ENCODE measurements around the gene RALGAPA2. TPM values are rescaled to one million over a fixed set of nuclear protein-coding genes. Genes with fewer than 3 reads are reported as not detected.

Gene RALGAPA2
- polyA plus RNA-seq, 1 donor from 2014 or later, result 21.8 TPM

DNA sequence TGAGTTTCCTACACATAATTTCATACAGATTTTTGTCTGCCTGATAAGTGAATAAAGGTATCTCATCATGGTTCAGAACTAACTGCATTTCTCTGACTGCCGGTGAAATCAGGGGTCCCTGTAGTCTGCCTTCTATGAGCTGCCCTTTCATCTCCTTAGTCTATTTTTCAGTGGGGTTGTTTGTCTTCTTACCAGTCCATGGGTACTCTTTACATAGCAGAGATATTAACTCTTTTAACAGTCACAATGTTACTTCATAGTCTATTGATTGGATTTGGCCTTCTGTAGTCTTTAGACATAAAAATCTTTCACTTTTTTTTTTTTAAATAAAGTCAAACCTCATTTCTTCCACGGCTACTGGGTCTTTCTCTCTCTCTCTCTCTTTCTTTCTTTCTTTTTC is 79.8 kb downstream of the RALGAPA2 start:
- Histone ChIP-seq H4K20me1 (ENCODE audit: insufficient read depth) (no peaks in the 10 kb centered on the region), H3K79me2 (replicated peaks; ENCODE audit: insufficient read depth, low read length) (no peaks in the 10 kb centered on the region), H3F3A (ENCODE audit: insufficient read depth, low read length, poor library complexity, severe bottlenecking) (no peaks in the 10 kb centered on the region), H3K27ac (ENCODE audit: low read length) (no peak overlapping the region), H2AFZ (ENCODE audit: low read depth, low read length) (no peak overlapping the region), H3K4me2 (ENCODE audit: low read length) (no peak overlapping the region), H3K27me3 (ENCODE audit: insufficient read depth, low read depth, low read length) (no peaks in the 10 kb centered on the region), H3K36me3 (ENCODE audit: insufficient read depth, low read length) (peaks cover 7% of the 10 kb centered on the region), H3K9me2 (ENCODE audit: insufficient read depth, low read length) (no peaks in the 10 kb centered on the region), H3K9me3 (ENCODE audit: low read length) (no peaks in the 10 kb centered on the region), H3K4me3 (ENCODE audit: low read length) (no peak overlapping the region), H3K9ac (ENCODE audit: low read length) (no peak overlapping the region)
- TF ChIP-seq RAD21 (conservative IDR thresholded peaks at IDR 0.05) (no peak), EZH2 (IDR thresholded peaks at IDR 0.05; ENCODE audit: borderline replicate concordance, insufficient read depth, low read length, poor library complexity, severe bottlenecking) (no peak), TAF1 (IDR thresholded peaks at IDR 0.05; ENCODE audit: low read depth) (no peak), EP300 (conservative IDR thresholded peaks at IDR 0.05; ENCODE audit: poor library complexity, severe bottlenecking) (no peak), POLR2AphosphoS5 (IDR thresholded peaks at IDR 0.05) (no peak), SMC3 (conservative IDR thresholded peaks at IDR 0.05; ENCODE audit: poor library complexity) (no peak), MXI1 (conservative IDR thresholded peaks at IDR 0.05; ENCODE audit: poor library complexity, severe bottlenecking) (no peak)
- TF ChIP-seq, protein P1, sequence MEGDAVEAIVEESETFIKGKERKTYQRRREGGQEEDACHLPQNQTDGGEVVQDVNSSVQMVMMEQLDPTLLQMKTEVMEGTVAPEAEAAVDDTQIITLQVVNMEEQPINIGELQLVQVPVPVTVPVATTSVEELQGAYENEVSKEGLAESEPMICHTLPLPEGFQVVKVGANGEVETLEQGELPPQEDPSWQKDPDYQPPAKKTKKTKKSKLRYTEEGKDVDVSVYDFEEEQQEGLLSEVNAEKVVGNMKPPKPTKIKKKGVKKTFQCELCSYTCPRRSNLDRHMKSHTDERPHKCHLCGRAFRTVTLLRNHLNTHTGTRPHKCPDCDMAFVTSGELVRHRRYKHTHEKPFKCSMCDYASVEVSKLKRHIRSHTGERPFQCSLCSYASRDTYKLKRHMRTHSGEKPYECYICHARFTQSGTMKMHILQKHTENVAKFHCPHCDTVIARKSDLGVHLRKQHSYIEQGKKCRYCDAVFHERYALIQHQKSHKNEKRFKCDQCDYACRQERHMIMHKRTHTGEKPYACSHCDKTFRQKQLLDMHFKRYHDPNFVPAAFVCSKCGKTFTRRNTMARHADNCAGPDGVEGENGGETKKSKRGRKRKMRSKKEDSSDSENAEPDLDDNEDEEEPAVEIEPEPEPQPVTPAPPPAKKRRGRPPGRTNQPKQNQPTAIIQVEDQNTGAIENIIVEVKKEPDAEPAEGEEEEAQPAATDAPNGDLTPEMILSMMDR (IDR thresholded peaks at IDR 0.05; ENCODE audit: poor library complexity, severe bottlenecking), result no peak
- TF ChIP-seq, protein P2, sequence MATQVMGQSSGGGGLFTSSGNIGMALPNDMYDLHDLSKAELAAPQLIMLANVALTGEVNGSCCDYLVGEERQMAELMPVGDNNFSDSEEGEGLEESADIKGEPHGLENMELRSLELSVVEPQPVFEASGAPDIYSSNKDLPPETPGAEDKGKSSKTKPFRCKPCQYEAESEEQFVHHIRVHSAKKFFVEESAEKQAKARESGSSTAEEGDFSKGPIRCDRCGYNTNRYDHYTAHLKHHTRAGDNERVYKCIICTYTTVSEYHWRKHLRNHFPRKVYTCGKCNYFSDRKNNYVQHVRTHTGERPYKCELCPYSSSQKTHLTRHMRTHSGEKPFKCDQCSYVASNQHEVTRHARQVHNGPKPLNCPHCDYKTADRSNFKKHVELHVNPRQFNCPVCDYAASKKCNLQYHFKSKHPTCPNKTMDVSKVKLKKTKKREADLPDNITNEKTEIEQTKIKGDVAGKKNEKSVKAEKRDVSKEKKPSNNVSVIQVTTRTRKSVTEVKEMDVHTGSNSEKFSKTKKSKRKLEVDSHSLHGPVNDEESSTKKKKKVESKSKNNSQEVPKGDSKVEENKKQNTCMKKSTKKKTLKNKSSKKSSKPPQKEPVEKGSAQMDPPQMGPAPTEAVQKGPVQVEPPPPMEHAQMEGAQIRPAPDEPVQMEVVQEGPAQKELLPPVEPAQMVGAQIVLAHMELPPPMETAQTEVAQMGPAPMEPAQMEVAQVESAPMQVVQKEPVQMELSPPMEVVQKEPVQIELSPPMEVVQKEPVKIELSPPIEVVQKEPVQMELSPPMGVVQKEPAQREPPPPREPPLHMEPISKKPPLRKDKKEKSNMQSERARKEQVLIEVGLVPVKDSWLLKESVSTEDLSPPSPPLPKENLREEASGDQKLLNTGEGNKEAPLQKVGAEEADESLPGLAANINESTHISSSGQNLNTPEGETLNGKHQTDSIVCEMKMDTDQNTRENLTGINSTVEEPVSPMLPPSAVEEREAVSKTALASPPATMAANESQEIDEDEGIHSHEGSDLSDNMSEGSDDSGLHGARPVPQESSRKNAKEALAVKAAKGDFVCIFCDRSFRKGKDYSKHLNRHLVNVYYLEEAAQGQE (IDR thresholded peaks at IDR 0.05; ENCODE audit: borderline replicate concordance), result no peak

DNA sequence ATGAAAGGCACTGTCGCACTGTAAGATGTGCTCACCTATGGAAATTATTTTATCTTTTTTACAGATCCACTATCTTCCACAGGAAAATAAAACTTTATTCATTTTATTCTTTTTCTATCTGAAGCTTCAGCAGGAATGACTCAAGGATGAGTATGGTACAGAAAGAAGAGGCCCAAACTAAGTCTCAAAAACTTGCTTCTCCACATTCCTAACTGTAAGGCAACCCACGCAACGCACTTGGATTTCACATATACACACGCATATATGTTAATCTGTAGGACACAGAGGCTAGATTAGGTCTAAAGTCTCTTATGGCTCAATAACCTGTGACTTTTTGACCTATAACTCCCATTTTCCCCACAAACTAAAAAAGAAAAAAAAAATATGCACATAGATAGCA is 81.9 kb downstream of the RALGAPA2 start:
- H3K27ac ChIP-seq (ENCODE audit: low read length), result no peak overlapping the region
- H3K9me2 ChIP-seq (ENCODE audit: insufficient read depth, low read length), result no peaks in the 10 kb centered on the region
- H3K9ac ChIP-seq (ENCODE audit: low read length), result no peak overlapping the region
- no peaks in the 10 kb centered on the region for H3K27me3 ChIP-seq (ENCODE audit: insufficient read depth, low read depth, low read length)
- H2AFZ ChIP-seq (ENCODE audit: low read depth, low read length), result no peak overlapping the region
- no peaks in the 10 kb centered on the region for H3F3A ChIP-seq (ENCODE audit: insufficient read depth, low read length, poor library complexity, severe bottlenecking)
- no peak overlapping the region for H3K4me2 ChIP-seq (ENCODE audit: low read length)
- no peaks in the 10 kb centered on the region for H4K20me1 ChIP-seq (ENCODE audit: insufficient read depth)
- no peaks in the 10 kb centered on the region for H3K79me2 ChIP-seq (replicated peaks; ENCODE audit: insufficient read depth, low read length)
- H3K4me3 ChIP-seq (ENCODE audit: low read length), result no peak overlapping the region
- no peaks in the 10 kb centered on the region for H3K9me3 ChIP-seq (ENCODE audit: low read length)
- peaks cover 7% of the 10 kb centered on the region for H3K36me3 ChIP-seq (ENCODE audit: insufficient read depth, low read length)
- TF ChIP-seq, protein P1 (IDR thresholded peaks at IDR 0.05; ENCODE audit: poor library complexity, severe bottlenecking), result no peak
- TF ChIP-seq EZH2 (IDR thresholded peaks at IDR 0.05; ENCODE audit: borderline replicate concordance, insufficient read depth, low read length, poor library complexity, severe bottlenecking) (no peak), EP300 (conservative IDR thresholded peaks at IDR 0.05; ENCODE audit: poor library complexity, severe bottlenecking) (no peak), SMC3 (conservative IDR thresholded peaks at IDR 0.05; ENCODE audit: poor library complexity) (no peak), TAF1 (IDR thresholded peaks at IDR 0.05; ENCODE audit: low read depth) (no peak), POLR2AphosphoS5 (IDR thresholded peaks at IDR 0.05) (no peak), MXI1 (conservative IDR thresholded peaks at IDR 0.05; ENCODE audit: poor library complexity, severe bottlenecking) (no peak), RAD21 (conservative IDR thresholded peaks at IDR 0.05) (no peak)
- TF ChIP-seq, protein P2 (IDR thresholded peaks at IDR 0.05; ENCODE audit: borderline replicate concordance), result no peak

Measured in neural cell (in vitro differentiated cells).